Measurements from ENCODE around the gene BNIPL. TPM values are rescaled to one million over a fixed set of nuclear protein-coding genes. Genes with fewer than 3 reads are reported as not detected.

Gene BNIPL
- total RNA-seq, 1 experiment from 2014 or later = 1.2 TPM

DNA sequence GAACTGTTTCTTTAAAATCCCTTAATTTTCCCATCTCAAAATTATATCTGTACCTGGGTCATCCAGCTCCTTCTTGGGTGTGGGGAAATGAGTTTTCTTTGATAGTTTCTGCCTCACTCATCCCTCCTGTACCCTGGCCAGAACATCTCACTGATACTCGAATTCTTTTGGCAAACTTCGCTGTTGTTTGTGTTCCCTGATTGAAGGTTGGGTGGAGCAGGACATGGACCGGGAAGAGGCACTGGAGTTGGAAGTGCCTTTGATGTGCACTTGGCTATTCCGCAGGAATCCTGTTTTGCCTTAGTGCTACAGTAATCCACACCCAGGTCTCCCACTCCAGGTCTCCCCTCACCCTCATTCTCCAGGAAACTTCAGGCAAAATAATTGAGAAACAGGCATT, 40.9 kb upstream of the BNIPL start:
- no peaks in the 10 kb centered on the region for H3K79me2 ChIP-seq (ENCODE audit: insufficient read depth, low read length)
- no peaks in the 10 kb centered on the region for H4K20me1 ChIP-seq (ENCODE audit: control insufficient read depth, insufficient read depth, insufficient read length)
- H2AK5ac ChIP-seq (ENCODE audit: insufficient read length, low read length) = no peak overlapping the region
- no peak overlapping the region for H2AFZ ChIP-seq (ENCODE audit: low read length)
- Mint-ChIP-seq H3K36me3 (ENCODE audit: insufficient read depth in 1 of 3, low read depth in 3 of 3) (peaks cover 0 to 6% (median 5%) of the 10 kb centered on the region in 3 experiments; a peak in 3 of 7 replicates), H3K4me3 (peak overlapping the region in 1 of 2 experiments; percentile 1; a peak in 1 of 5 replicates), H3K9me3 (no peaks in the 10 kb centered on the region; a peak in 1 of 5 replicates), H3K27ac (peak overlapping the region; percentile 19 to 64 (median 63)), H3K4me1 (peaks cover 5% of the 10 kb centered on the region in 2 experiments), H3K27me3 (ENCODE audit: low read depth) (no peaks in the 10 kb centered on the region)
- H2BK15ac ChIP-seq (ENCODE audit: low read depth, low read length) = no peak overlapping the region
- H3K14ac ChIP-seq (ENCODE audit: insufficient read depth, low read length) = no peak overlapping the region
- no peaks in the 10 kb centered on the region for H3K79me1 ChIP-seq (ENCODE audit: insufficient read depth, low read depth, low read length, poor library complexity, severe bottlenecking)
- H3T11ph ChIP-seq (ENCODE audit: low read length) = no peak overlapping the region
- no peak overlapping the region for H3K9ac ChIP-seq (ENCODE audit: extremely low read depth, insufficient read length, low read length)
- no peak overlapping the region for H3K4ac ChIP-seq (ENCODE audit: low read depth, low read length)
- H3K9me3 ChIP-seq (ENCODE audit: control insufficient read depth, low read depth, low read length) = no peaks in the 10 kb centered on the region
- H3K4me1 ChIP-seq (ENCODE audit: insufficient read depth, low read length) = peaks cover 3% of the 10 kb centered on the region; the same call in 1 of the 2 replicates
- no peak for DNase-seq
- H4K8ac ChIP-seq (replicated peaks; ENCODE audit: insufficient read length, low read depth, low read length) = no peak overlapping the region
- H3K27ac ChIP-seq (ENCODE audit: insufficient read length, low read depth, low read length) = no peak overlapping the region
- WGBS (ENCODE audit: extremely low coverage, insufficient read length, low lambda C conversion rate) = no CpG with 5 or more reads among the region's 4 CpGs
- H3K23me2 ChIP-seq (ENCODE audit: insufficient read length, low read depth, low read length, poor library complexity, severe bottlenecking) = no peaks in the 10 kb centered on the region
- H2BK20ac ChIP-seq (ENCODE audit: low read depth, low read length, poor library complexity, severe bottlenecking) = no peak overlapping the region
- H4K5ac ChIP-seq (ENCODE audit: insufficient read length, low read depth, low read length) = no peak overlapping the region
- H3K56ac ChIP-seq (ENCODE audit: insufficient read length, low read depth, low read length) = no peak overlapping the region
- H4K91ac ChIP-seq (ENCODE audit: insufficient read length, low read depth, low read length) = no peak overlapping the region
- no peak overlapping the region for H2BK5ac ChIP-seq (ENCODE audit: insufficient read length, low read length)
- H3K23ac ChIP-seq (ENCODE audit: insufficient read length, low read depth, low read length) = no peak overlapping the region
- TF ChIP-seq, protein P1, sequence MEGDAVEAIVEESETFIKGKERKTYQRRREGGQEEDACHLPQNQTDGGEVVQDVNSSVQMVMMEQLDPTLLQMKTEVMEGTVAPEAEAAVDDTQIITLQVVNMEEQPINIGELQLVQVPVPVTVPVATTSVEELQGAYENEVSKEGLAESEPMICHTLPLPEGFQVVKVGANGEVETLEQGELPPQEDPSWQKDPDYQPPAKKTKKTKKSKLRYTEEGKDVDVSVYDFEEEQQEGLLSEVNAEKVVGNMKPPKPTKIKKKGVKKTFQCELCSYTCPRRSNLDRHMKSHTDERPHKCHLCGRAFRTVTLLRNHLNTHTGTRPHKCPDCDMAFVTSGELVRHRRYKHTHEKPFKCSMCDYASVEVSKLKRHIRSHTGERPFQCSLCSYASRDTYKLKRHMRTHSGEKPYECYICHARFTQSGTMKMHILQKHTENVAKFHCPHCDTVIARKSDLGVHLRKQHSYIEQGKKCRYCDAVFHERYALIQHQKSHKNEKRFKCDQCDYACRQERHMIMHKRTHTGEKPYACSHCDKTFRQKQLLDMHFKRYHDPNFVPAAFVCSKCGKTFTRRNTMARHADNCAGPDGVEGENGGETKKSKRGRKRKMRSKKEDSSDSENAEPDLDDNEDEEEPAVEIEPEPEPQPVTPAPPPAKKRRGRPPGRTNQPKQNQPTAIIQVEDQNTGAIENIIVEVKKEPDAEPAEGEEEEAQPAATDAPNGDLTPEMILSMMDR (conservative IDR thresholded peaks at IDR 0.05) = no peak
- no peak overlapping the region for H2BK120ac ChIP-seq (ENCODE audit: low read depth, low read length, poor library complexity, severe bottlenecking)
- no peak overlapping the region for H3K18ac ChIP-seq (ENCODE audit: insufficient read length, low read depth, low read length)
- H3K4me2 ChIP-seq (ENCODE audit: insufficient read depth, insufficient read length, low read length) = no peak overlapping the region
- H2BK12ac ChIP-seq (ENCODE audit: insufficient read length, low read depth, low read length) = no peak overlapping the region
- H3K27me3 ChIP-seq (ENCODE audit: insufficient read depth, low read length) = no peaks in the 10 kb centered on the region

All from H9 (cell line).